H1 (cell line): ENCODE results near the gene LRRC72. TPM values are rescaled to one million over a fixed set of nuclear protein-coding genes. Genes with fewer than 3 reads are reported as not detected.

Source experiments
- CTCF ChIA-PET: fragments of 300-600 bp; sonication (Branson Sonifier 250); formaldehyde crosslinking; loops from one replicate; lab custom pipeline; 2021; ENCODE audit not compliant: partially characterized antibody; lab: Charles Lee
- POLR2A ChIA-PET: fragments of 300-600 bp; sonication (Branson Sonifier 250); formaldehyde crosslinking; loops from one replicate; lab custom pipeline; 2021; ENCODE audit warnings: inconsistent platforms; ENCODE audit not compliant: partially characterized antibody; lab: Charles Lee
- DNase-seq, 2 experiments: peaks; one replicate each; pipeline versions ENCODE4 v3.0.0 to v3.0.0-alpha.2; 2010 to 2022; ENCODE audit warnings: low spot score in 2 of 2, low read depth in 1 of 2, mixed read lengths in 1 of 2
- FAIRE-seq: peaks from 2 replicates; lab custom pipeline; 2011; peaks lifted over from hg19 to GRCh38; lab: Jason Lieb, UNC
- H2AFZ ChIP-seq: 2 replicates; pipeline ENCODE4 v1.8.1; 2012; ENCODE audit warnings: low read length, inconsistent platforms
- H2AK5ac ChIP-seq: 2 replicates; pipeline ENCODE4 v1.6.1; 2013; ENCODE audit warnings: low read depth, low read length
- H2BK120ac ChIP-seq: replicated peaks from 2 replicates; pipeline ENCODE3; 2013; ENCODE audit warnings: low read depth, low read length, inconsistent platforms
- H2BK12ac ChIP-seq: 2 replicates; pipeline ENCODE4 v1.6.1; 2013; ENCODE audit warnings: low read depth, low read length
- H2BK15ac ChIP-seq: 2 replicates; pipeline ENCODE4 v1.6.1; 2013; ENCODE audit warnings: low read length
- H2BK20ac ChIP-seq: 2 replicates; pipeline ENCODE4 v1.6.1; 2013; ENCODE audit warnings: low read length
- H2BK5ac ChIP-seq: 2 replicates; pipeline ENCODE4 v1.6.1; 2013; ENCODE audit warnings: low read depth, low read length
- H3K14ac ChIP-seq: 2 replicates; pipeline ENCODE4 v1.6.1; 2013; ENCODE audit warnings: inconsistent platforms; ENCODE audit not compliant: insufficient read length
- H3K18ac ChIP-seq: 2 replicates; pipeline ENCODE4 v1.6.1; 2013; ENCODE audit warnings: low read length; ENCODE audit errors: extremely low read depth
- H3K23ac ChIP-seq: 2 replicates; pipeline ENCODE4 v1.6.1; 2013; ENCODE audit warnings: inconsistent platforms; ENCODE audit not compliant: insufficient read length
- H3K23me2 ChIP-seq: 2 replicates; pipeline ENCODE4 v1.6.1; 2013; ENCODE audit warnings: low read depth, low read length
- H3K27ac ChIP-seq: 2 replicates; pipeline ENCODE4 v1.6.1; 2011; ENCODE audit warnings: low read depth, low read length, inconsistent platforms
- H3K27me3 ChIP-seq, 4 experiments: replicated peaks in 1 of 4; 1 replicate in 1 of 4; 2 replicates in 3 of 4; pipeline versions ENCODE4 v1.6.1 to v1.8.1; 2011 to 2013; ENCODE audit warnings: low read length in 3 of 4, mild to moderate bottlenecking in 3 of 4, inconsistent platforms in 2 of 4, mixed read lengths in 2 of 4, moderate library complexity in 1 of 4; ENCODE audit not compliant: control insufficient read depth in 3 of 4, insufficient read depth in 3 of 4; ENCODE audit errors: extremely low read depth in 1 of 4
- H3K36me3 ChIP-seq, 4 experiments: 2 replicates each; pipeline versions ENCODE4 v1.6.1 to v1.8.1; 2011 to 2013; ENCODE audit warnings: mild to moderate bottlenecking in 4 of 4, low read length in 3 of 4, moderate library complexity in 2 of 4, control low read depth in 1 of 4, inconsistent platforms in 1 of 4; ENCODE audit not compliant: insufficient read depth in 4 of 4, control insufficient read depth in 2 of 4
- H3K4ac ChIP-seq: replicated peaks from 2 replicates; pipeline ENCODE3; 2013; ENCODE audit warnings: low read length, low read depth, mixed read lengths, inconsistent platforms; ENCODE audit not compliant: insufficient read length
- H3K4me1 ChIP-seq, 4 experiments: replicated peaks in 1 of 4; 1 replicate in 1 of 4; 2 replicates in 3 of 4; pipeline versions ENCODE4 v1.6.1 to v1.8.1; 2011 to 2013; ENCODE audit warnings: low read length in 3 of 4, inconsistent platforms in 2 of 4, mixed read lengths in 1 of 4; ENCODE audit not compliant: insufficient read depth in 4 of 4, control insufficient read depth in 3 of 4
- H3K4me2 ChIP-seq, 2 experiments: 2 replicates each; pipeline versions ENCODE4 v1.6.1 to v1.8.1; 2011 to 2013; ENCODE audit warnings: low read depth in 2 of 2, low read length in 2 of 2, control low read depth in 1 of 2, inconsistent platforms in 1 of 2, mild to moderate bottlenecking in 1 of 2; ENCODE audit not compliant: insufficient read depth in 1 of 2
- H3K4me3 ChIP-seq, 4 experiments: fragments of 200-600, 300-600 bp in 1 of 4; sonication (generic), shearing (Covaris generic), sonication (Bioruptor Twin) in 1 of 4; 2 replicates each; pipeline versions ENCODE4 v1.5.1 to v1.8.1; 2011 to 2016; ENCODE audit warnings: low read length in 4 of 4, low read depth in 3 of 4, control low read depth in 2 of 4, inconsistent platforms in 2 of 4, mild to moderate bottlenecking in 2 of 4, mixed read lengths in 1 of 4, moderate library complexity in 1 of 4; ENCODE audit not compliant: insufficient read depth in 2 of 4; ENCODE audit errors: extremely low read depth in 1 of 4
- H3K56ac ChIP-seq: replicated peaks from 2 replicates; pipeline ENCODE3; 2013; ENCODE audit warnings: low read depth, mild to moderate bottlenecking, mixed read lengths, low read length, inconsistent platforms; ENCODE audit not compliant: insufficient read length
- H3K79me1 ChIP-seq: 2 replicates; pipeline ENCODE4 v1.6.1; 2013; ENCODE audit warnings: low read depth, low read length, control low read depth
- H3K79me2 ChIP-seq, 2 experiments: 2 replicates each; pipeline versions ENCODE4 v1.6.1 to v1.8.1; 2012 to 2013; ENCODE audit warnings: low read length in 2 of 2, mild to moderate bottlenecking in 2 of 2, inconsistent platforms in 1 of 2; ENCODE audit not compliant: insufficient read depth in 2 of 2, control insufficient read depth in 1 of 2
- H3K9ac ChIP-seq, 4 experiments: replicated peaks in 1 of 4; 1 replicate in 1 of 4; 2 replicates in 3 of 4; pipeline versions ENCODE4 v1.6.1 to v1.8.1; 2011 to 2013; ENCODE audit warnings: low read depth in 3 of 4, low read length in 3 of 4, control low read depth in 2 of 4, mild to moderate bottlenecking in 2 of 4, moderate library complexity in 2 of 4, inconsistent platforms in 1 of 4; ENCODE audit errors: extremely low read depth in 1 of 4
- H3K9me3 ChIP-seq, 2 experiments: 2 replicates each; pipeline versions ENCODE4 v1.6.1 to v1.8.1; 2012 to 2013; ENCODE audit warnings: mild to moderate bottlenecking in 2 of 2, moderate library complexity in 2 of 2, control low read depth in 1 of 2, inconsistent platforms in 1 of 2, low read depth in 1 of 2, low read length in 1 of 2, mixed read lengths in 1 of 2; ENCODE audit not compliant: insufficient read depth in 2 of 2
- H4K20me1 ChIP-seq, 2 experiments: replicated peaks in 1 of 2; 2 replicates each; pipeline versions ENCODE3 to v1.8.1; 2011 to 2013; ENCODE audit warnings: inconsistent platforms in 2 of 2, low read length in 2 of 2, mild to moderate bottlenecking in 1 of 2; ENCODE audit not compliant: insufficient read depth in 2 of 2, control insufficient read depth in 1 of 2
- H4K5ac ChIP-seq: 2 replicates; pipeline ENCODE4 v1.6.1; 2013; ENCODE audit warnings: low read length, low read depth, mixed read lengths, inconsistent platforms; ENCODE audit not compliant: insufficient read length
- H4K8ac ChIP-seq: 2 replicates; pipeline ENCODE4 v1.8.0; 2013; ENCODE audit warnings: mild to moderate bottlenecking, moderate library complexity, low read length, inconsistent platforms; ENCODE audit not compliant: insufficient read depth; ENCODE audit errors: extremely low read depth
- H4K91ac ChIP-seq: replicated peaks from 2 replicates; pipeline ENCODE3; 2013; ENCODE audit warnings: low read length, mixed read lengths, inconsistent platforms; ENCODE audit not compliant: insufficient read length
- BACH1 ChIP-seq: IDR thresholded peaks from 2 replicates; pipeline ENCODE4 v1.6.1; 2012; ENCODE audit warnings: low read length, improper control_type of control experiment
- CEBPB ChIP-seq: IDR thresholded peaks from 2 replicates; pipeline ENCODE4 v1.6.1; 2012; ENCODE audit warnings: low read depth, low read length
- CREB1 ChIP-seq: IDR thresholded peaks from 2 replicates; pipeline ENCODE4 v1.6.1; 2012; ENCODE audit warnings: inconsistent platforms
- CTCF ChIP-seq, 3 experiments: IDR thresholded peaks; 1 replicate in 2 of 3; 2 replicates in 1 of 3; pipeline versions ENCODE4 v1.5.1 to v1.6.1; 2011; ENCODE audit warnings: low read length in 3 of 3, mild to moderate bottlenecking in 3 of 3, inconsistent platforms in 2 of 3, low read depth in 1 of 3, moderate library complexity in 1 of 3; ENCODE audit not compliant: insufficient read depth in 1 of 3; ENCODE audit errors: control extremely low read depth in 1 of 3
- EP300 ChIP-seq, 2 experiments: IDR thresholded peaks; 1 replicate in 1 of 2; 2 replicates in 1 of 2; pipeline ENCODE4 v1.6.1; 2011 to 2012; ENCODE audit warnings: low read depth in 2 of 2, low read length in 2 of 2, mild to moderate bottlenecking in 2 of 2, borderline replicate concordance in 1 of 2, inconsistent platforms in 1 of 2, moderate library complexity in 1 of 2
- GTF2F1 ChIP-seq: IDR thresholded peaks from 2 replicates; pipeline ENCODE4 v1.6.1; 2012; ENCODE audit warnings: low read depth, low read length, improper control_type of control experiment, borderline replicate concordance
- KDM4A ChIP-seq: IDR thresholded peaks from one replicate; pipeline ENCODE4 v1.7.1; 2012; ENCODE audit warnings: low read depth, mild to moderate bottlenecking, moderate library complexity, low read length, inconsistent platforms; ENCODE audit not compliant: severe bottlenecking
- KDM5A ChIP-seq: fragments of 200-600 bp; IDR thresholded peaks from 2 replicates; pipeline ENCODE4 v1.7.1; 2012; ENCODE audit warnings: mild to moderate bottlenecking, low read length, inconsistent platforms, mixed read lengths
- SIN3A ChIP-seq, 2 experiments: IDR thresholded peaks in 1 of 2; conservative IDR thresholded peaks in 1 of 2; 2 replicates each; pipeline ENCODE4 v1.6.1; 2011 to 2012; ENCODE audit warnings: low read length in 2 of 2, improper control_type of control experiment in 1 of 2, low read depth in 1 of 2, mild to moderate bottlenecking in 1 of 2
- TAF1 ChIP-seq: IDR thresholded peaks from 2 replicates; pipeline ENCODE4 v1.6.1; 2011; ENCODE audit warnings: mild to moderate bottlenecking, low read depth, low read length
- TEAD4 ChIP-seq: IDR thresholded peaks from 2 replicates; pipeline ENCODE4 v1.6.1; 2012; ENCODE audit warnings: low read depth, low read length, inconsistent platforms, mixed read lengths
- ZNF274 ChIP-seq: IDR thresholded peaks from 2 replicates; pipeline ENCODE4 v1.7.0; 2012; ENCODE audit warnings: low read length, borderline replicate concordance; ENCODE audit errors: extremely low read depth
- WGBS, 2 experiments: shearing (Covaris generic) in 1 of 2; methylation state at CpG; one replicate each; pipeline versions ENCODE4 v1.1.6 to v1.1.7; 2013 to 2015; ENCODE audit warnings: low lambda C conversion rate in 2 of 2, mixed read lengths in 2 of 2, inconsistent platforms in 1 of 2, low coverage in 1 of 2, missing lambda C conversion rate in 1 of 2; ENCODE audit not compliant: insufficient replicate concordance in 2 of 2, insufficient coverage in 1 of 2, insufficient read length in 1 of 2; ENCODE audit errors: extremely low coverage in 1 of 2, missing lambda C conversion rate in 1 of 2; 5-methylcytosine and 5-hydroxymethylcytosine counted together
- polyA plus RNA-seq, 7 experiments: library from polyadenylated mRNA; depleted of rRNA in 3 of 7; stranded (reverse) in 5 of 7; unstranded in 2 of 7; fragments of >200 nt in 5 of 7; fragments of 200-250 nt in 2 of 7; gene quantifications; 1 replicate in 5 of 7; 2 replicates in 1 of 7; 4 replicates in 1 of 7; pipeline versions ENCODE4 v1.2.1 to v1.2.3, GENCODE V29; 2011 to 2013; ENCODE audit warnings: missing spikeins in 2 of 7, mixed read lengths in 2 of 7
- total RNA-seq: library from RNA; stranded (reverse); fragmentation: NEBNext Ultra II Directional; extraction: Animal tissue kit (Norgen Biotek cat#: 25700); gene quantifications from 2 replicates; pipeline ENCODE4 v1.2.1, GENCODE V29; 2021

The LRRC72 gene
- total and polyA plus RNA-seq, 2 of the 8 experiments (the other 6 are each of a cell fraction or from before 2014, with no cell fraction given), result not detected

GRCh38 chr7:16498122-16498521 is 28.5 kb upstream of the LRRC72 start:
- Histone ChIP-seq H3K79me2 (no peaks in the 10 kb centered on the region), H3K4ac (no peak overlapping the region), H2BK20ac (no peak overlapping the region), H2AFZ (no peak overlapping the region), H3K36me3 (no peaks in the 10 kb centered on the region), H4K91ac (no peak overlapping the region), H3K14ac (no peak overlapping the region), H3K23me2 (no peaks in the 10 kb centered on the region), H4K8ac (no peak overlapping the region), H2BK120ac (no peak overlapping the region), H3K27ac (no peak overlapping the region), H3K56ac (no peak overlapping the region), H4K5ac (no peak overlapping the region), H3K4me2 (no peak overlapping the region), H3K27me3 (no peaks in the 10 kb centered on the region), H3K79me1 (no peaks in the 10 kb centered on the region), H2AK5ac (no peak overlapping the region), H3K23ac (no peak overlapping the region), H2BK15ac (no peak overlapping the region), H4K20me1 (no peaks in the 10 kb centered on the region), H3K4me1 (no peaks in the 10 kb centered on the region), H3K9me3 (no peaks in the 10 kb centered on the region; a peak in 1 of 4 replicates), H3K9ac (no peak overlapping the region), H3K18ac (no peak overlapping the region), H2BK5ac (no peak overlapping the region), H3K4me3 (no peak overlapping the region), H2BK12ac (no peak overlapping the region)
- WGBS, 2 experiments, result 82% methylated on average over 2 of the region's 2 CpGs; no CpG with 5 or more reads in 1 of the 2 experiments
- DNase-seq (no peak), FAIRE-seq (no peak)
- ChIA-PET POLR2A (no interaction called here), CTCF (interaction anchor here (0.8 to 1.4 kb wide), 3 partner anchors 12 to 67 kb away, joined by 3 to 6 read pairs (median 4); no protein-coding TSS in a partner anchor)
- TF ChIP-seq SIN3A (conservative IDR thresholded peaks at IDR 0.05 in 1 of 2, IDR thresholded peaks at IDR 0.05 in 1 of 2; ENCODE audit: low read depth in 1 of 2, low read length in 2 of 2) (no peak), BACH1 (no peak), KDM4A (no peak), GTF2F1 (no peak), TAF1 (no peak), CEBPB (no peak), TEAD4 (no peak), CTCF (IDR thresholded peaks at IDR 0.05; ENCODE audit: control extremely low read depth in 1 of 3, insufficient read depth in 1 of 3, low read depth in 1 of 3, low read length in 3 of 3) (no peak), ZNF274 (no peak), CREB1 (no peak), EP300 (IDR thresholded peaks at IDR 0.05; ENCODE audit: borderline replicate concordance in 1 of 2, low read depth in 2 of 2, low read length in 2 of 2) (no peak), KDM5A (no peak)
